KMS-11 (cell line): ENCODE results near the gene DLL4.
A peak's percentile ranks its signal among the peaks of the same experiment; 100 is the strongest.

Source experiments
- H2AFZ ChIP-seq: fragments of 200-600 bp; sonication (generic); 2 replicates; pipeline ENCODE4 v1.6.1; 2016; ENCODE audit warnings: antibody characterized with exemption, mixed run types, low read depth
- H3K27ac ChIP-seq: fragments of 200-600 bp; sonication (generic); 2 replicates; pipeline ENCODE4 v1.6.1; 2016; ENCODE audit warnings: mild to moderate bottlenecking, mixed run types
- H3K27me3 ChIP-seq: fragments of 200-600 bp; sonication (generic); 2 replicates; pipeline ENCODE4 v1.6.1; 2017; ENCODE audit warnings: mild to moderate bottlenecking, low read depth, mixed run types, moderate library complexity; ENCODE audit not compliant: insufficient read depth
- H3K36me3 ChIP-seq: fragments of 200-600 bp; sonication (generic); 2 replicates; pipeline ENCODE4 v1.6.1; 2017; ENCODE audit warnings: mild to moderate bottlenecking, mixed run types; ENCODE audit not compliant: insufficient read depth
- H3K4me1 ChIP-seq: fragments of 200-600 bp; sonication (generic); 2 replicates; pipeline ENCODE4 v1.6.1; 2016; ENCODE audit warnings: mild to moderate bottlenecking, low read depth, mixed run types; ENCODE audit not compliant: poor library complexity, severe bottlenecking
- H3K4me2 ChIP-seq: fragments of 200-600 bp; sonication (generic); 2 replicates; pipeline ENCODE4 v1.7.0; 2016; ENCODE audit warnings: mild to moderate bottlenecking, mixed run types
- H3K4me3 ChIP-seq: fragments of 200-600 bp; sonication (generic); IDR thresholded peaks from 2 replicates; pipeline ENCODE4 v1.6.1; 2017; ENCODE audit warnings: low read depth, low read length, mixed read lengths; ENCODE audit not compliant: insufficient read depth
- H3K79me2 ChIP-seq: fragments of 200-600 bp; sonication (generic); 2 replicates; pipeline ENCODE4 v1.6.1; 2016; ENCODE audit warnings: low read depth, mixed run types; ENCODE audit not compliant: insufficient read depth
- H3K9ac ChIP-seq: fragments of 200-600 bp; sonication (generic); 2 replicates; pipeline ENCODE4 v1.6.1; 2016; ENCODE audit warnings: mild to moderate bottlenecking, mixed run types
- H4K20me1 ChIP-seq: fragments of 200-600 bp; sonication (generic); 2 replicates; pipeline ENCODE4 v1.6.1; 2016; ENCODE audit warnings: mild to moderate bottlenecking, mixed run types; ENCODE audit not compliant: insufficient read depth
- TF ChIP-seq, protein P1 (sequence below): fragments of 200-600 bp; sonication (generic); conservative IDR thresholded peaks from 2 replicates; pipeline ENCODE4 v1.6.1; 2017; ENCODE audit warnings: low read depth, mild to moderate bottlenecking, antibody characterized with exemption, low read length, moderate library complexity, mixed read lengths

Gene DLL4

DNA sequence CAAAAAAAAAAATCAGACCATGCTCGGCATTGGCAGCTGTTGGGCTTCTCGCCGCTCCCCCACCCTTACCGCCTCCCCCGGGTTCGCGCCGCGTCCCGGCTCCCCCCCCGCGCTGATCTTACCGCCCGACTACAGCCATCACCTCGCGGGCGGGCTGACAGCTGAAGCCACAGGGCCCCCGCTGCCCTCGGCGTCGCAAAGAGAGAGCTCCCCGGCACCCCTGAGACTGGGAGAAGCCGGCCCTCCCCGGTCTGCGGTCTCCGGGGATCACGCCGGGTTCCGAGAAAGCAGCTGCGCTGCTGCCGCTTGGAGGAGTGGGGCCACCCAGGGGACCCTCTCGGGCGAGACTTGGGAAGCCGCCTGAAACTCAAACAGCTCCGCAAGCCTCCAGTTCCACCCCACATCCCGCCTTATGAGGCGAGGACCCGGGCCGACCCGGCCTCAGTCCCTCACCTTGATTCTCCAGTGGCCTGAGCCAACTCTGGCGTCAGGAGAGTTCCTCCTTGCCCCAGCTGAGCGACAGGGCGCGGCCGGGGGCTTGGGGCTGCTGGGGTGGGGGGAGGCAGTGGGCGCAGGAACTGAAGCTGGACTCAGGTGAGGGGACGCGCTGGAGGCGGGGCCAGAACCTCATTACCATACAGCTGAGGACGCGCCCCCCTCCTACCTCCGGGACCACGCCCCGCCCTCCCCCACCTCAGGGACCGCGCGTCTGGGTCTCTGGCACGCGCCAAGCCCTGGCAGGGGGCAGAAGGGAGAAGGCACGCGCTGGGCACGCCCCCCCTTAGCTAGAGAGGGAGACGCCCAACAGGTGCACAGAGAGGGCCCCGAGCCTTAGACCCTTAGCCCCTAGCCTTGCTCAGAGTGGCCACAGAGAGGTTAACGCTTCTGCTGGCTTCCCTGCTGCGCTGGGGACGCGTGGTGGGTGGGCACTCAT is 1.0 kb upstream of the DLL4 start:
- Histone ChIP-seq H3K79me2 (no peaks in the 10 kb centered on the region), H2AFZ (peak overlapping the region; percentile 96), H3K27ac (no peak overlapping the region), H3K9ac (no peak overlapping the region), H3K36me3 (no peaks in the 10 kb centered on the region), H3K4me1 (peaks cover 25% of the 10 kb centered on the region), H3K4me2 (peak overlapping the region; percentile 94), H3K27me3 (peaks cover 28% of the 10 kb centered on the region), H4K20me1 (no peaks in the 10 kb centered on the region), H3K4me3 (no peak overlapping the region)
- TF ChIP-seq, protein P1, sequence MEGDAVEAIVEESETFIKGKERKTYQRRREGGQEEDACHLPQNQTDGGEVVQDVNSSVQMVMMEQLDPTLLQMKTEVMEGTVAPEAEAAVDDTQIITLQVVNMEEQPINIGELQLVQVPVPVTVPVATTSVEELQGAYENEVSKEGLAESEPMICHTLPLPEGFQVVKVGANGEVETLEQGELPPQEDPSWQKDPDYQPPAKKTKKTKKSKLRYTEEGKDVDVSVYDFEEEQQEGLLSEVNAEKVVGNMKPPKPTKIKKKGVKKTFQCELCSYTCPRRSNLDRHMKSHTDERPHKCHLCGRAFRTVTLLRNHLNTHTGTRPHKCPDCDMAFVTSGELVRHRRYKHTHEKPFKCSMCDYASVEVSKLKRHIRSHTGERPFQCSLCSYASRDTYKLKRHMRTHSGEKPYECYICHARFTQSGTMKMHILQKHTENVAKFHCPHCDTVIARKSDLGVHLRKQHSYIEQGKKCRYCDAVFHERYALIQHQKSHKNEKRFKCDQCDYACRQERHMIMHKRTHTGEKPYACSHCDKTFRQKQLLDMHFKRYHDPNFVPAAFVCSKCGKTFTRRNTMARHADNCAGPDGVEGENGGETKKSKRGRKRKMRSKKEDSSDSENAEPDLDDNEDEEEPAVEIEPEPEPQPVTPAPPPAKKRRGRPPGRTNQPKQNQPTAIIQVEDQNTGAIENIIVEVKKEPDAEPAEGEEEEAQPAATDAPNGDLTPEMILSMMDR, result no peak

DNA sequence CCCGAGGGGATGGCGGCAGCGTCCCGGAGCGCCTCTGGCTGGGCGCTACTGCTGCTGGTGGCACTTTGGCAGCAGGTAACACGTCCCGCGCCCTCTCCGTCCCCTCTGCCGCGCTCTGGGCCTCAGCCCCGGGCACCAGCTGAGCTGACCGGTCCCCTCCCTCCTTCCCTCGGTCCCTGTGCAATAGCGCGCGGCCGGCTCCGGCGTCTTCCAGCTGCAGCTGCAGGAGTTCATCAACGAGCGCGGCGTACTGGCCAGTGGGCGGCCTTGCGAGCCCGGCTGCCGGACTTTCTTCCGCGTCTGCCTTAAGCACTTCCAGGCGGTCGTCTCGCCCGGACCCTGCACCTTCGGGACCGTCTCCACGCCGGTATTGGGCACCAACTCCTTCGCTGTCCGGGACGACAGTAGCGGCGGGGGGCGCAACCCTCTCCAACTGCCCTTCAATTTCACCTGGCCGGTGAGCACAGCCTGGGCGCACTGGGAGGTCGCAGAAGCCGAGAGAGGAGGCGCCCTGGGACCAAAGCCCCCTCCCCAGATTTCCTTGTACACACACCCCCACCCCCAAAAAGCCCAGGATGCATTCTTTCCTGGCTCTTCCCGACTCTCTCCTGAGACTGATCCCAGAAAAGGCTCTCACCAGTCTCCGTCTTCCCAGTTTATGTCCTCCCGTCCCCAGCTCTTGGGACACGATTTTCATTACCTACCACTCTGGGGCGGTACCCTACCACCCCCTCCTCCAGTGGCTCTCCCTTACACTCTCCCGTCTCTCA is 705 bp downstream of the DLL4 start:
- TF ChIP-seq, protein P1, result no peak
- Histone ChIP-seq H3K4me2 (peak overlapping the region; percentile 94), H3K79me2 (no peaks in the 10 kb centered on the region), H3K27me3 (peaks cover 28% of the 10 kb centered on the region), H3K9ac (no peak overlapping the region; the same call in 1 of the 2 replicates), H3K4me1 (peaks cover 25% of the 10 kb centered on the region), H2AFZ (peak overlapping the region; percentile 96), H3K27ac (no peak overlapping the region), H3K4me3 (no peak overlapping the region), H3K36me3 (no peaks in the 10 kb centered on the region), H4K20me1 (no peaks in the 10 kb centered on the region)

DNA sequence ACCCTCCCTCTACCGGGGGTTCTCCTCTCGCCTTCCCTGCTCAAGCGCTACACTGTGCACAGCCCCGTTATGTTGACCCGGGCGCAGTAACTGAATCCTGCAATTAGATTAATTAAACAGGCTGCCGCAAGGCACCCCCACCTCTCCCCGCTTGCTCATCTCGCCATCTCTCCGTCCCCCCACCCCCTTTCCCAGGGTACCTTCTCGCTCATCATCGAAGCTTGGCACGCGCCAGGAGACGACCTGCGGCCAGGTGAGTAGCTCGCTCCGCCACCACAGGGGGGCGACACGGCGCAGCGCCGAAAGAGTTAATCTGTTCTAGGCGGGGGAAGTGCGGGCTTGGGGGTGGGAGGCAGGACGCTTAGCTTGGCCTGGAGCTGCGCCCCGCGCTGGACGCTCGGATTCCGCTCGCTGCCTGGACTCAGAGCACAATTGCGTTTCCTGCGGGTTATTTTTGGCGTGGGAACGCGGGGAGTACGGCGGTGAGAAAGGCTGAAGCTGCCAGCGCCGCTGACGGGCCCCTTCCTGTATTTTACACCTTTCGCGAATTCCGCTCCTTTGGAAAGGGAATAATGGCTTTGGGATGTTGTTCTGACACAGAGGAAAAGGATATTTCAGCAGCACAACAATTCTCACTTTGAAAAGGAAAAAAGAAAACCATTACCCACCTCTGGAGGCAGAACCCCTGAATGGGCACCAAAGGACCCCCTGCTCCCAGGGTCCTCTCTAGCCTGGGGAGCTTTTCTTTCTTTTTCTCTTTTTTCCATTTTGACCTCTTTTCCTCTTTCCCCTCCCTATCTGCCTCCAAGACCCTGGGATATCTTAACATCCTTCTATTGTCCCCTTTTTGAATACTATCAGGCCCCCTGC is 1.5 kb downstream of the DLL4 start:
- no peak overlapping the region for H2AFZ ChIP-seq
- H3K27me3 ChIP-seq, result peaks cover 28% of the 10 kb centered on the region
- H3K4me2 ChIP-seq, result peak overlapping the region; percentile 94

More for the DNA sequence above, 1.5 kb downstream of the DLL4 start:
- no peaks in the 10 kb centered on the region for H4K20me1 ChIP-seq
- H3K79me2 ChIP-seq, result no peaks in the 10 kb centered on the region
- no peak overlapping the region for H3K9ac ChIP-seq
- TF ChIP-seq, protein P1, result peak; percentile 58
- H3K36me3 ChIP-seq, result no peaks in the 10 kb centered on the region
- no peak overlapping the region for H3K4me3 ChIP-seq
- no peak overlapping the region for H3K27ac ChIP-seq
- peaks cover 25% of the 10 kb centered on the region for H3K4me1 ChIP-seq
